GM12865 (cell line): ENCODE measurements around the gene CDC42BPA.

ENCODE experiments used
- DNase-seq: peaks from one replicate; pipeline ENCODE4 v3.0.0; 2010; ENCODE audit warnings: low read depth
- H3K4me3 ChIP-seq: 2 replicates; pipeline ENCODE4 v1.5.1; 2011; ENCODE audit warnings: mild to moderate bottlenecking, low read depth, low read length, control low read depth
- CTCF ChIP-seq: IDR thresholded peaks from 2 replicates; pipeline ENCODE4 v1.5.1; 2011; ENCODE audit warnings: low read length, control low read depth, low read depth, inconsistent platforms; ENCODE audit not compliant: insufficient read depth; ENCODE audit errors: missing control alignments

Gene CDC42BPA

DNA sequence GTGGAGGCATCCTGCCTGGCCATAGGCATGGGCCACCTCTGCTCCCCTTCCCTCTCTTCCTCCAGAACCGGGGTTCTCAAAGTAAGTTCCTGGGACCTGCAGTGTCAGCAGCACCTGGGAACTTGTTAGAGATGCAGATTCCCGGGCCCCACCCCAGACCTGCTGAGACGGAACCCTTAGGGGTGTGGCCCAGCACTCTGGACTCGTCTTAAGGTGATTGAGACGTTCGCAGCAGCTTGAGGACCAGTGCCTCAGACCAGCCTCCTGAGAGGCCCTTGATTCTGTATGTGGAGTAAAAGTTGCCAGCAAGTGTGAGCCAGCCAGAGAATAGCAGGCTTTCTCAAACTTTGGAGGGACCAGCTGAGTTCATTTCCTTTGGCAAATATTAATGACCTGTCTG lies 364.0 kb downstream of the CDC42BPA start:
- TF ChIP-seq CTCF: no peak
- H3K4me3 ChIP-seq: no peak overlapping the region
- no peak for DNase-seq

DNA sequence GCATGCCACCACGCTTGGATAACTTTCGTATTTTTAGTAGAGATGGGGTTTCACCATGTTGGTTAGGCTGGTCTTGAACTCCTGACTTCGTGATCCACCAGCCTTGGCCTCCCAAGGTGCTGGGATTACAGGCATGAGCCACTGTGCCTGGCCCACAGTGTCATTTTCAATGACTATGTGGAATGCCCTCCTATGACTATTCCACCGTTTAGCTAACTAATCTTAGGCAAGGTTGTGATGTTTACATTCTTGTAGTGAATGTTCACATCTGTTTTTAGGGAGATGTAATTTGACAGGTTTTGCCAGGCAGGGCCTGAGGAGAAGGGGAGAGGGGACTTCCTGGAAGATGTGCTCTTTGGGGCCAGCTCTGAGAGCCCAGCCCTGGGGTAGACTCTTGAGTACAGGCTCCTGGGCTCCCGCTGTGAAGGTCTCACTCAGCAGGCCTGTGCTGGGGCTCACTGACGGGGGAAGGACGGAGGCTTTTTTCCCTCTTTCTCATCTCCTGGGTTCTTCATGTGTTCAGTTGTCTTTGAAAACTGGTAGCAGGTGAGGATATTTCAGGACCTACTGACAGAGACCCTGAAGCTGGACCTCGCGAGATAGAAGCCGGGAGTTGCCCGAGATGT lies 365.0 kb downstream of the CDC42BPA start:
- no peak for TF ChIP-seq CTCF
- DNase-seq: no peak
- no peak overlapping the region for H3K4me3 ChIP-seq

GRCh38 chr1:226952118-226952441 lies 366.2 kb downstream of the CDC42BPA start:
- no peak for TF ChIP-seq CTCF
- no peak overlapping the region for H3K4me3 ChIP-seq
- DNase-seq: no peak

GRCh38 chr1:226951286-226952117 lies 366.8 kb downstream of the CDC42BPA start:
- no peak for DNase-seq
- H3K4me3 ChIP-seq: no peak overlapping the region
- TF ChIP-seq CTCF: no peak

DNA sequence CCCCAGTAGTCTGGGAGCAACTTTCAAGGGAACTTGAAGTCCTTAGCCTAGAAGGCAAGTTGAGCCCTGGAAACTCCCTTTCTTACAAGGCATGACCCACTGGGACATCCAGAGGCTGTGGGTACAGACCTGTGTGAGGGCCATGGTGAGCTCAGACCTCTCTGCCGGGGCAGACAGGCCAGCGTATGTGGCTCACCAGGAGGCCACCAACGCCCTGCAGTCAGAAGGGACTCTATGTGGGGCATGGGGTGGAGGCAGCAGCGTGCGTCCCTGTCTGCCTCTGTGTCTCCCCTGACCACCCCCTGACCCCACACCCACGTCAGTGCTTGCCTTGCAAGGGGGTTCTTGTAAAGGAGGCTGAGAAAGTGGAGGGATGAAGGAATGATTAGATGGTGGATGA lies 367.4 kb downstream of the CDC42BPA start:
- peak; percentile 29 for DNase-seq
- H3K4me3 ChIP-seq: no peak overlapping the region
- no peak for TF ChIP-seq CTCF

DNA sequence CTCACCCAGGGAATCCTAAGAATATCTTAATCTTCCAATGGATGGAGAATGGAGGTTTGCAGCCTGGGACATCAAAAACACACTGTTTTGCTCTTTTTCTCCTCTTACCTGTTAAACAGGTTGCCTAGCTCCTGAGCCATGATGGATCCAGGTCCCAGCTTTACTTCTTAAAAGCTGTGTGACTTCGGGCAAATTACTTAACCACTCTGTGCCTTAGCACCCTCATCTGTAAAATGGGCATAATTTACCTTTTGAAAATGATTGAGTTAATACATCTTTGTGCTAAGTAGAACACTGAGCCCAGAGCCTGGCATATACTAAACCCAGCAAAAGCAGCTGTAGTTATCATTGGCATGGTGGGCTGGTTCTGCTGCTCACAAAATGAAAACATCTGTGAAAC lies 368.0 kb downstream of the CDC42BPA start:
- no peak for DNase-seq
- TF ChIP-seq CTCF: no peak
- no peak overlapping the region for H3K4me3 ChIP-seq
